ENCODE data around the gene HS3ST2.

HS3ST2 gene

DNA sequence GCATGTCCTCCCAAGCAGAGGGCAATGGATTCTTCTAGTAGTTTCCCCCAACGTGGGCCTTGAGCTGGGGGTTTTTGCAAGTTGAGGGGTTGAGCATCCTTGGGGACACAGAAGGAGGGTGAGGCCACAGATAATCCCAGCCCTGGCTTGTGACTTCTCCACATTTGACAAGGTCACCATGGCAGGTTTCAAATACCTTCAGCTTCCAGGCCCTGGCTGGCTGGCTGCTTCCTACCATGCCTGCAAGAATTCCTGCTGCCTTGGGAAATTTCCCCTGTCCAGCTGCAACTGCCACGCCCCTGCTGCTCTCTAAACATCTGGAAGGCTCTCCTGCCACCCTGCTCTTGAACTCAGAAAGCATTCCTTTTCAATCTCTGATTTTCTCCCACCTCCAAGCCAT is 41.3 kb downstream of the HS3ST2 start:
- no peak for DNase-seq (ENCODE audit: low read depth)
- H3K4me3 ChIP-seq (ENCODE audit: low read depth, low read length): no peak overlapping the region
- TF ChIP-seq, protein P1, sequence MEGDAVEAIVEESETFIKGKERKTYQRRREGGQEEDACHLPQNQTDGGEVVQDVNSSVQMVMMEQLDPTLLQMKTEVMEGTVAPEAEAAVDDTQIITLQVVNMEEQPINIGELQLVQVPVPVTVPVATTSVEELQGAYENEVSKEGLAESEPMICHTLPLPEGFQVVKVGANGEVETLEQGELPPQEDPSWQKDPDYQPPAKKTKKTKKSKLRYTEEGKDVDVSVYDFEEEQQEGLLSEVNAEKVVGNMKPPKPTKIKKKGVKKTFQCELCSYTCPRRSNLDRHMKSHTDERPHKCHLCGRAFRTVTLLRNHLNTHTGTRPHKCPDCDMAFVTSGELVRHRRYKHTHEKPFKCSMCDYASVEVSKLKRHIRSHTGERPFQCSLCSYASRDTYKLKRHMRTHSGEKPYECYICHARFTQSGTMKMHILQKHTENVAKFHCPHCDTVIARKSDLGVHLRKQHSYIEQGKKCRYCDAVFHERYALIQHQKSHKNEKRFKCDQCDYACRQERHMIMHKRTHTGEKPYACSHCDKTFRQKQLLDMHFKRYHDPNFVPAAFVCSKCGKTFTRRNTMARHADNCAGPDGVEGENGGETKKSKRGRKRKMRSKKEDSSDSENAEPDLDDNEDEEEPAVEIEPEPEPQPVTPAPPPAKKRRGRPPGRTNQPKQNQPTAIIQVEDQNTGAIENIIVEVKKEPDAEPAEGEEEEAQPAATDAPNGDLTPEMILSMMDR (IDR thresholded peaks at IDR 0.05; ENCODE audit: control insufficient read depth, extremely low read depth, insufficient read depth): no peak

DNA sequence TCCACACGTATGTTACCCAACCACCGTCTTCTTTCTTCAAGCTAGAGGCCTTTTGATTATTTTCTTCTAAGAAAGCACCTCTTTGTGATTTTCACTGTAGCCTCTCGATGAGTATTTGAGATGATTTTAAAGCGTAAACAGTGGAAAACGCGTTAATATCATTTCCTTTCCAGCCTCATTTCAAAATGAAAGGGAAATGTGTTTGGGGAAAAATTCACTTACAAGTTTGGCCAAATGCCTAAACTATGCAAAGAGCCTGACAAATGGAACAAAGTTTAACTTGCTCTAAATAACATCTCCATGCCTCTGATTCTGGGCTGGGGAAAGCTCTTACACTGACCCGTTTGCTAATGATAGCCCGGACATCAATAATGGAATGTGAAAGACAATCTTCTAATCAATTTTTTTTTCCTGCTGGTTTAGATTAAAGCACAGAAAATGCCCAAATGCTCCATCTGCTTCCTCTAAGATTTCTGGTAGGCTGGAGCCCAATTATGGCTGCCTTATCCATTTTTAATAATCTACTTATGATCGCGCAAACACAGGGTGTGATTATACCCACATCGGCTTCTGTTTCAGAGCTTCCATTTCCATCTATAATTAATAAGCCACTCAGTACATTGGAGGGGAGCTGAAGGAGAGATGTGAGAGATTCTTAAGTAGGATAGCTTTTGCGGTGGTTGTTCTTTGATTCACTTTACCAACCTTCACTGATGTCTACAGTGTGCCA is 43.5 kb downstream of the HS3ST2 start:
- DNase-seq (ENCODE audit: low read depth): no peak
- TF ChIP-seq, protein P1 (IDR thresholded peaks at IDR 0.05; ENCODE audit: control insufficient read depth, extremely low read depth, insufficient read depth): no peak
- H3K4me3 ChIP-seq (ENCODE audit: low read depth, low read length): no peak overlapping the region

DNA sequence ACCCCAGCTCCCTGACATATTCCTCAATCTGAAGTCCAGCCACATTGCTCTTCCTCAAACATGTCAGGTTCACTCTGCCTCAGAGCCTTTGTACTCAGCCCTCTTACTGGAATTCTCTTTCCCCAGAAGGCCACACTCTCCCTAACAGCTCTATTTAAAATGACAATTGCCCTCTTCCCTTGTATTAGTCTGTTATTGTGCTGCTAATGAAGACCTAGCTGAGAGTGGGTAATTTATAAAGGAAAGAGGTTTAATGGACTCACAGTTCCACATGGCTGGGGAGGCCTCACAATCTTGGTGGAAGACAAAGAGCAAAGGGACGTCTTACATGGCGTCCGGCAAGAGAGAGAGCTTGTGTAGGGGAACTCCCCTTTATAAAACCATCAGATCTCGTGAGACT is 46.0 kb downstream of the HS3ST2 start:
- DNase-seq (ENCODE audit: low read depth): no peak
- TF ChIP-seq, protein P1 (IDR thresholded peaks at IDR 0.05; ENCODE audit: control insufficient read depth, extremely low read depth, insufficient read depth): no peak
- no peak overlapping the region for H3K4me3 ChIP-seq (ENCODE audit: low read depth, low read length)

DNA sequence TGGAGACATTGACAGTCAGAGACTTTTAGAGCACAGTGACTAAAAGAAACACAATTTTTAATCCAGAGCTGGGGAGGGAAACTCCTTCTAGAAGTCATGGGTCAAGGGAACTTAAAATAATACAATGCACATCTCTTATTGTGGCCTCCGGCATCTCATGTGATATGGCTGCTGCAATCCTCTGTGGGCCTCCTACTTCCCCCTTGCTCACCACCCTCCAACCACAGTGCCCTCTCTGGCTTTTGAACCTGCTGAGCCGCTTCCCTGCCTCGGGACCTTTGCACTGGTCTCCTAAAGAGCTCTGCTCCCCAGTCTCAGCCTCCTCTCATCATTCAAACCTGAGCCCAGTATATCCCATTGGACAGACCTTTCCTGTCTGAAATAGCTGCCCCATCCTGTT is 47.6 kb downstream of the HS3ST2 start:
- no peak for DNase-seq (ENCODE audit: low read depth)
- no peak overlapping the region for H3K4me3 ChIP-seq (ENCODE audit: low read depth, low read length)
- TF ChIP-seq, protein P1 (IDR thresholded peaks at IDR 0.05; ENCODE audit: control insufficient read depth, extremely low read depth, insufficient read depth): no peak

DNA sequence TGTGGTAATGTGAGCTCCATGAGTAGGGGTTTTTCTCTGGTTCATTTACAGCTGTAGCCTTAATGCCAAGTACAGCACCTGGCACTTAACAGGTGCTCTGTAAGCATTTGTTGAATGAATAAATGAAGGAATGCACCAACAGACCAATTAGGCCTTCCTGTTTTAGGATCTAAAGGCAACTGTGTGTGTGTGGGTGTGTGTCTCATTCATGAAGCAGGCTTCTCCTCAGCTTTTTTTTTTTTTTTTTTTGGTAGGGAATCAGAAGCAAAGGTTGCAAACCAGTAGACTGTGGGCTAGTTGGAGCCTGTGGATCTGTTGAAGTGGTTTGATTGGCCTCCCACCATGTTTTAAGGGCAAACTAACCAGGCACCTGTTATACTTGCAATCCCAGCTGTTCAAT is 48.1 kb downstream of the HS3ST2 start:
- TF ChIP-seq, protein P1 (IDR thresholded peaks at IDR 0.05; ENCODE audit: control insufficient read depth, extremely low read depth, insufficient read depth): no peak
- DNase-seq (ENCODE audit: low read depth): no peak
- no peak overlapping the region for H3K4me3 ChIP-seq (ENCODE audit: low read depth, low read length)

DNA sequence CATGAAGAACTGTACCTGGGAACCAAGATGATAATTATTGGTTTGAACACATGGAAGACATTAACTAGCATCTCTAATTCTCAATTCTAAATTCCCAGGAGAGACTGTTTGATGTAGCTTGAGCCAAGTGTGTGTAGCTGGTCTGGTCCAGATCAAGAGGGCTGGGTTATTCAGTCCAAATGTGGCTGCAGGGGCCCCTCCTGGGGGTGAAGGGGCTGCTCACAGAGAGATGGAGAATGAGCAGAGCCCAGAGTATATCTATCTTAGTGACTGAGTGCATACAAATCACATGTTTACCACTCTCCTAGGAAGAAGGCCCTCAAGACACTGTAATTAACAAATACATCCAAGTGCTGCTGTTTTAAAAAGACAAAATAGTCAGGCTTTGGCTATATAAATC is 50.4 kb downstream of the HS3ST2 start:
- TF ChIP-seq, protein P1 (IDR thresholded peaks at IDR 0.05; ENCODE audit: control insufficient read depth, extremely low read depth, insufficient read depth): no peak
- no peak overlapping the region for H3K4me3 ChIP-seq (ENCODE audit: low read depth, low read length)
- no peak for DNase-seq (ENCODE audit: low read depth)

Data from LNCaP clone FGC (cell line).